ENCODE data around the gene AHNAK. TPM values are rescaled to one million over a fixed set of nuclear protein-coding genes. Genes with fewer than 3 reads are reported as not detected.
"Not testable (repeated sequence)": the region's sequence is repeated elsewhere in the genome, so short reads cannot be mapped to it uniquely, and the experiment has no call there.

Gene AHNAK
- total RNA-seq, 1 donor, result 281 TPM

DNA sequence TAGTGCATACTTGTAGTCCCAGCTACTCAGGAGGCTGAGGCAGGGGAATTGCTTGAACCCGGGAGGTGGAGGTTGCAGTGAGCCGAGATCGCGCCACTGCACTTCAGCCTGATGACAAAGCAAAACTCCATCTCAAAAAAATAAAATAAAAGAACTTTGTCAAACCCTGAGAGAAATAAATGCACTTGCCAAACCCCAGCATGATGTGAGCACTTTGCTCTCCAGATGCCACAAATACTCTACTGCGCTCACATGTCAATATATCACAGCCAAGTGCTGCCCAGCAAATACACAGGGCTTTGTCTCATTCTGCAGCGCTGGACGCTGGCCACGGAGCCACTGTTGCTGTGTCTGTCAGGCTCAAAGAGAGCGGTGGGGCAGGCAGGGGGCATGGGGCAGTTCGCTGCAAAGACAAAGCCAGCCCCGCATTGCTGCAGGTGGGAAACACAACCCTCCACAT, 45.1 kb downstream of the AHNAK start:
- no peaks in the 10 kb centered on the region for H3K27me3 ChIP-seq (ENCODE audit: insufficient read depth, low read length)
- peaks cover 71% of the 10 kb centered on the region for H3K4me1 ChIP-seq (ENCODE audit: insufficient read depth, low read length)
- no peak overlapping the region for H3K4me3 ChIP-seq (ENCODE audit: low read length)
- H3K9me3 ChIP-seq (ENCODE audit: low read depth, low read length), result no peaks in the 10 kb centered on the region

DNA sequence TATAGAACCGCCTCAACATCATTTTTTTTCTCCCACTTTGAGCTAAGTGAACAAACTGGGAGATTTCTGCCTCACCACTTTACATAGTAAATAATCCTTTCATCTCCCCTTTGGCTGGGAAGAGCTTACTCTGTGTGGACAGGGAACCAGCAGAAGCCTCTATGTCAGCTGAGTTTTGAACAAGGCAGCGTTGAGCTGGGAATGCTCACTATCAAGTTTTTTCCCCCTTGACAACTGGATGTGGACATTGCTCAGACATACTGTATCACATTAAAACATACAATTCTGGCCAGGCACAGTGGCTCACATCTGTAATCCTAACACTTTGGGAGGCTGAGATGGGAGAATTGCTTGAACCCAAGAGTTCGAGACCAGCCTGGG, 46.0 kb downstream of the AHNAK start:
- no peaks in the 10 kb centered on the region for H3K27me3 ChIP-seq (ENCODE audit: insufficient read depth, low read length)

DNA sequence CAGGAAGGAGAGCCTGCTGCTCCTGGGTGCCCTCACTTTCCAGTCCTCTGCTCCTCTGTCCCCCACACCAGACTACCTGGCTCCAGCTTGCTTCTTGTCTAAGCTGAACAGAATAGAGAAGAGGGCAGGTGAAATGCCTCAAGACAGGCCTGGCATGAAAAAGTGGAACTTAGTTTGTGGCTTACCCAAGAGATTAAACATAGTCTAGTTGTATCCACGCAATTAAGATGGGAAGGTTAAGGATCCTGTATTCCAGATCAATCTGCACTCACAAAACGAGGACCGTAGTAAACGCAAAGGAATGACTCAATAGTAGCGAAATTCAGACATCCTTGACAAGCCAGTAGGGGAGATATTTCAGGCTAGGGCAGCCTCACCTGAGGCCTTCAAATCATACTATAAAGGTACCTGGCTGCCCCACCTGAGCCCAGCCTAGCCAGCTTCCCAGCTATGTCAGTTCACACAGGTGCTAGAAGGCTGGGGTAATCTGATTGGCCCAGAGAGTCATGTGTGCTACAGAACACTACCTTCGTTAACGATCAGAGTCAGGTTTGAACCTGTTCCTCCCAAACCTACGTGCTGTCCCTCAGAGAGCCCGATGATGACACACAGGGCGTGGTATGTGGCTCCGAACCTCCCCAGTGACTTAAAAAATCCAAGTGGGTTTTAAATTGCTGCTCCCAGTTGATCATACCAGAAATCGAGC, 46.5 kb downstream of the AHNAK start:
- no peaks in the 10 kb centered on the region for H3K27me3 ChIP-seq (ENCODE audit: insufficient read depth, low read length)
- H3K4me1 ChIP-seq (ENCODE audit: insufficient read depth, low read length), result peaks cover 71% of the 10 kb centered on the region
- H3K4me3 ChIP-seq (ENCODE audit: low read length), result no peak overlapping the region
- H3K9me3 ChIP-seq (ENCODE audit: low read depth, low read length), result no peaks in the 10 kb centered on the region

More for the DNA sequence above, 46.0 kb downstream of the AHNAK start:
- Histone ChIP-seq H3K4me3 (ENCODE audit: low read length) (no peak overlapping the region), H3K4me1 (ENCODE audit: insufficient read depth, low read length) (peaks cover 71% of the 10 kb centered on the region), H3K9me3 (ENCODE audit: low read depth, low read length) (no peaks in the 10 kb centered on the region)

DNA sequence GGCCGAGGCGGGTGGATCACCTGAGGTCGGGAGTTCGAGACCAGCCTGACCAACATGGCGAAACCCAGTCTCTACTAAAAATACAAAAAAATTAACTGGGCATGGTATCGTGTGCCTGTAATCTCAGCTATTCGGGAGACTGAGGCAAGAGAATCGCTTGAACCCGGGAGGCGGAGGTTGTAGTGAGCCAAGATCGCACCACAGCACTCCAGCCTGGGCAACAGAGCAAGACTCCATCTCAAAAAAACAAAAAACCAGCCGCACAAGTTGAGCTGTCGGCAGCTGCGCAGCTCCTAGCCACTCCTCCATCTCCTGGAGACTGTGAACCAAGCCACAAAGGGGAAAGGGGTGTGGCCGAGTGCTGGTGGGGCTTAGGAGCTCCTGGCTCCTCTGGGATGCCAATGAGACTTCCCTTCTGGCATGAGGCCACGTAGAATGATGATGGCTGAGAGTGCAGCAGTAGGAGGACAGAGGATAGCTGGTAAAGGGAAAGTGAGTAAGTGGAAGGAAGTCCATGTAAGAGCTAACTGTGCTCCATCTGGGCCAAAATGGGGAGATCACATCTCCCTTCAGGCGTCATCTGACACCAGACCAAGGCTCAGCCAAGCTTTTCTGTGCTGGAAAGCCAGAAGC, 47.2 kb downstream of the AHNAK start:
- not testable (repeated sequence) for H3K9me3 ChIP-seq (ENCODE audit: low read depth, low read length); H3K4me3 ChIP-seq (ENCODE audit: low read length); H3K27me3 ChIP-seq (ENCODE audit: insufficient read depth, low read length)
- H3K4me1 ChIP-seq (ENCODE audit: insufficient read depth, low read length), result peaks cover 71% of the 10 kb centered on the region

DNA sequence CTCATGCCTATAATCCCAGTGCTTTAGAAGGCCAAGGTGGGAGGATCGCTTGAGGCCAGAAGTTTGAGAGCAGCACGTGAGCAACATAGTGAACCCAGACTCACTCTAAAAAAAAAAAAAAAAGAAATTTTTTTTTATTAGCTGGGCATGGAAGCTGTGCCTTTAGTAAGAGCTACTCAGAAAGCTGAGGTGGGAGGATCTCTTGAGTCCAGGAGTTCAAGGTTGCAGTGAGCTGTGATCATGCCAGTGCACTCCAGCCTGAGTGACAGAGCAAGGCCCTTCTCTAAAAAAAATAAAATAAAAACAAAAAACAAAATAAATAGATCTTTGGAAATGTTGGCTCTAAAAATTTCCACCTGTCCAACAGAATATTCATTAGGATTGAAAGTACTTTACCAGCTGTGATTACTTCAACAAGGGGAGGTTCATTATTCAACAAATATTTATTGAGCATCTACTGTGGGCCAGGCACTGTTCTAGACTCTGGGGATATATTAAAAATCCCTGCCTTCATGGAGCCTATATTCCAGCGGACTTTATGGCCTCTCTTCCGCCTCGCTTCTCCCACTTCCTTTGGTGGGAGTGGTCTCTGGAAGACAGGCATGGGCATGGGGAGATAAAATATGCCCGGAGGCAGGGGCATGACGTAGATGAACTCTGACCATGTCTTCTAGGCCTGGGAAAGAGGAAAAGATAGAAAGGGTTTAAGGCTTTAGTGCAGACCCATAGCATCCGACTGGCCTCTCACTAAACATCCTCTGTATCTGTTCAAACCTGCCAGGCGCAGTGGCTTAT, 47.9 kb downstream of the AHNAK start:
- Histone ChIP-seq H3K4me3 (ENCODE audit: low read length) (no peak overlapping the region), H3K9me3 (ENCODE audit: low read depth, low read length) (no peaks in the 10 kb centered on the region), H3K4me1 (ENCODE audit: insufficient read depth, low read length) (peaks cover 71% of the 10 kb centered on the region), H3K27me3 (ENCODE audit: insufficient read depth, low read length) (no peaks in the 10 kb centered on the region)

DNA sequence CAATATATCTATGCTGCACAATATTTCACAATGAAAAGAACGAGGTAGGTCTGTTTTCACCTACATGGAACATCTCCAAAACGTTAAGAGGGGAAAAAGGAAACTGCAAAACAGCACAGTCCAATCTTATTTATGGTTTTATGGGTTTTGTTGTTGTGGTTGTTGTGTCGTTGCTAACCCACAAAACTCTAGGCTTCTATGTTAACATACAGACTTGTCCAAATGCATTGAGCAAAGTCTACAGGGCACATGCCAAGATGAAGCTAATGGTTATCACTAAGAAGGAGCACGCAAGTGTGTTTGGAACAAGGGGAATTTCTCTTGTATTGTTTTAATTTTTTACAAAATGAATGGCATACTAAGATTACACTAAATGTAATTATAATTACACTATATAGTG, 48.6 kb downstream of the AHNAK start:
- Histone ChIP-seq H3K4me3 (ENCODE audit: low read length) (no peak overlapping the region), H3K9me3 (ENCODE audit: low read depth, low read length) (no peaks in the 10 kb centered on the region), H3K4me1 (ENCODE audit: insufficient read depth, low read length) (peaks cover 65% of the 10 kb centered on the region), H3K27me3 (ENCODE audit: insufficient read depth, low read length) (no peaks in the 10 kb centered on the region)

DNA sequence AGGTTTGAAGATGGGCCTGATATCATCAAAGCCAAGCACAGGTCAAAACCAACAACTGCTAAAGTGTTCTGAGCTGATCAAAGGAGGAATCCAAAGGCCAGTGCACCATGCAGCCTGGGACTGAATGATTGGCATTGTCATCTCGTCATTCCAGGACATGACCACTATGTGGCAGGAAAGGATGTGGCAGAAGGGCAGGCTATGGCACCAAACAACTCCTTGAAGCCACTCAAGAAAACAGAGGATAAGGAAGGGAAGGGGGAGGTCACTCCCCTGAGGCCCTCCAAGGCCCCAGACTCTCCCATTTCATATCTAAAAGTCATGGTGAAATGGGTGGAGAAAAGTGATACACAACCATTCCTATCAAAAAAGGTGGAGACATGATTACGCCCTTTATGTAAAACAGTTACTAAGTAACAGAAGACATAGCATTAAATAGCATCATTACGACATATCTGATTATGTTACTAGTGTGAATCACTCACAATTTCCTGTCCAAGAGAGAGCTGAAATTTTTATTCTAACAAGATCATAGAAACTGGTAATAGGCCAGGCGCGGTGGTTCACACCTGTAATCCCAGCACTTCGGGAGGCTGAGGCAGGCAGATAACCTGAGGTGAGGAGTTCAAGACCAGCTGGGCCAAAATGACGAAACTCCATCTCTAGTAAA, 49.3 kb downstream of the AHNAK start:
- H3K4me1 ChIP-seq (ENCODE audit: insufficient read depth, low read length), result peaks cover 58% of the 10 kb centered on the region

DNA sequence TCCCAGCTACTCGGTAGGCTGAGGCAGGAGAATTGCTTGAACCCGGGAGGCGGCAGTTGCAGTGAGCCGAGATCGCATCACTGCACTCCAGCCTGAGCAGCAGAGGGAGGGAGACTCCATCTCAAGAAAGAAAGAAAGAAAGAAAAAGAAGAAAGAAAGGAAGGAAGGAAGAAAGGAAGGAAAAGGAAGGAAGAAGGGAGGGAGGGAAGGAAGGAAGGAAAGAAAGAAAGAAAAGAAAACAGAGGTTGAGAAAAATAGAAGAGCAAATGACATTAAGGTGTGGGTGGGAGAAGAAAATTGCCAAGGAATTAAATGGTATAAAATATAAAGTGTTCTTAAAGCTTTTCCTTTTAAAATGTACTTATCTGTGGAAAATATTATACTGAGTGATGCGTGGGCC, 49.9 kb downstream of the AHNAK start:
- no peaks in the 10 kb centered on the region for H3K9me3 ChIP-seq (ENCODE audit: low read depth, low read length)
- H3K4me3 ChIP-seq (ENCODE audit: low read length), result no peak overlapping the region
- H3K4me1 ChIP-seq (ENCODE audit: insufficient read depth, low read length), result peaks cover 52% of the 10 kb centered on the region
- no peaks in the 10 kb centered on the region for H3K27me3 ChIP-seq (ENCODE audit: insufficient read depth, low read length)

More for the DNA sequence above, 49.3 kb downstream of the AHNAK start:
- Histone ChIP-seq H3K9me3 (ENCODE audit: low read depth, low read length) (no peaks in the 10 kb centered on the region), H3K27me3 (ENCODE audit: insufficient read depth, low read length) (no peaks in the 10 kb centered on the region), H3K4me3 (ENCODE audit: low read length) (no peak overlapping the region)

DNA sequence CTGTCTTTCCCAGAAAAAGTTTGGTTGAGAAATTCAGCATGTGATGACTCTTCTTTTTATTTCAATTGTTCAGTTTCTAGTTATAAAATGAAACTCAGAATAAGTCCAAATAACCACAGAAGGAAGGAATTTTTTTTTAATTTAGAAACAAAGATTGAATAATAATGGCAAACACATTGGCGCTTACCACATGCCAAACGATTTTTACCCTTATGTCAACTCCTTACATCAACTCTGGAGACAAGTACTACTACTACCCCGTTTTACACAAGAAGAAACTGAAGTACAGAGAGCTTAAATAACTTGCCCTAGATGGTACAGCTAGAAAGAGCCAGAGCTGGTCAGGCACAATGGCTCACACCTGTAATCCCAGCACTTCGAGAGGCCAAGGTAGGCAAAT, 52.4 kb downstream of the AHNAK start:
- Histone ChIP-seq H3K4me3 (ENCODE audit: low read length) (no peak overlapping the region), H3K9me3 (ENCODE audit: low read depth, low read length) (no peaks in the 10 kb centered on the region), H3K27me3 (ENCODE audit: insufficient read depth, low read length) (no peaks in the 10 kb centered on the region), H3K4me1 (ENCODE audit: insufficient read depth, low read length) (peaks cover 27% of the 10 kb centered on the region)

DNA sequence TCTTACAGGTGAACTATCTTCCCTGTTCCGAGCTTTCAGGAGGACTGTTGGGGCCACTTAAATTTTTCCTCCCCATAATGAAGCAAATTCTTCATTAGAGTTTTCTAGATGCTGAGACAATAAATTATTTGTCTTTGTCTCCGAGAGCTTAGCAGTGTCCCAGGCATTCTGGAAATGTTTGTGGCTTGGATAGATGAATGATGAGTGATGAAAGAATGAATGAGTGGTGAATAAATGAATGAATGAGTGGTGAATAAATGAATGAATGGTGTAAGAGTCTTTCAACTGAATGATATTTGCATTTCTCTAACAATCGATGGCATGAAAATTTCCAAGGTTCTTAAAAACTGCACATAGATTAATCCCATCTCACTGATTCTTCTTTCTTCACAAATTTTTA, 52.8 kb downstream of the AHNAK start:
- H3K4me1 ChIP-seq (ENCODE audit: insufficient read depth, low read length), result peaks cover 23% of the 10 kb centered on the region
- no peaks in the 10 kb centered on the region for H3K27me3 ChIP-seq (ENCODE audit: insufficient read depth, low read length)
- H3K4me3 ChIP-seq (ENCODE audit: low read length), result no peak overlapping the region
- H3K9me3 ChIP-seq (ENCODE audit: low read depth, low read length), result no peaks in the 10 kb centered on the region

DNA sequence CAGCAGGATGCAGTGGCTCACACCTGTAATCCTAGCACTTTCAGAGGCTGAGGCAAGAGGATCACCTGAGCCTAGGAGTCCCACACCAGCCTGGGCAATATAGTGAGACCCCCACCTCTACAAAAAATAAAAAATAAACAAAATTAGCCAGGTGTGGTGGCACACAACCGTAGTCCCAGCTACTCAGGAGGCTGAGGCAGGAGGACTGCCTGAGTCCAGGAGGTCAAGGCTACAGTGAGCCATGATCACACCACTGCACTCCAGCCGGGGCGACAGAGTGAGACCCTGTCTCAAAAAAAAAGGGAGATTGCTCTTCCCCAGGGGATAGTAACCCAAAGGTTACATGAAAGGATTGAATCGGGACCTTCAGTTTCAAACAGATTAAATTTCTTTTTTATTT, 54.0 kb downstream of the AHNAK start:
- peaks cover 12% of the 10 kb centered on the region for H3K4me1 ChIP-seq (ENCODE audit: insufficient read depth, low read length)
- H3K4me3 ChIP-seq (ENCODE audit: low read length), result no peak overlapping the region
- no peaks in the 10 kb centered on the region for H3K27me3 ChIP-seq (ENCODE audit: insufficient read depth, low read length)
- H3K9me3 ChIP-seq (ENCODE audit: low read depth, low read length), result no peaks in the 10 kb centered on the region

DNA sequence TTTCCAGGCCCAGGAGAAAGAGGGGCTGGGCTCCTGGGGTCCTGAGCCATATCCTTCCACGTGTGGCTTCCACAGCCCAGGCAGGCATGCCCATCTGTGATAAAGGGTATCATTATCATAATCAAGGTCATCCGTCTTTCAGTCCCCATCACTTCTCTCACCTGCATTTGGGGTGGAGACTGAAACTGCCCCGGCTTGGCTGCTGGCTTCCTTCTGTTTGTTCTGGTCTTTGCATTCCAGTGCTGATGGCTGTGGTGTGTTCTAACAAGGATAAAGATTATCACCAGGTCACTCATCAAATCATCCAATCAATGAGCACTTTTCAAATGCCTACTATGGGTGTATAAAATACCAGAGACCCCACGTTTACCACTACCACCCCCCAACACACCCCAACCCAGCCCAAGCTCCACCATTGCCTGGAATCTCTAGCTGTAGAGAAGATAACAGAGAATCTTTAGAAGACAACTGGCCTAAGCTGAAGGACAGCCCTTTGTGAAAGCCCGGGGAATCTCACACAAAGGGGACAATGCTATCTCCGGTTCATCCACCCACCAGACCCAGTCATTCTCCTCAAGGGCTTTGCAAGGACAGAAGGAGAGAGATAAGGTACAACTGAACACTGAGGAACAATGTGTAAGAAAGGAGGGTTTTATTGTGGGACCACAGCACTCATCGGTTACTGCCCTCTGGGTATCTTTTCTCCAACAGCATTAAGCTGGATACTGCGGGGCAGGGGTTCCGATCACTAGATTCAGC, 54.9 kb downstream of the AHNAK start:
- Histone ChIP-seq H3K4me3 (ENCODE audit: low read length) (no peak overlapping the region), H3K9me3 (ENCODE audit: low read depth, low read length) (no peaks in the 10 kb centered on the region), H3K27me3 (ENCODE audit: insufficient read depth, low read length) (no peaks in the 10 kb centered on the region), H3K4me1 (ENCODE audit: insufficient read depth, low read length) (peaks cover 3% of the 10 kb centered on the region)

DNA sequence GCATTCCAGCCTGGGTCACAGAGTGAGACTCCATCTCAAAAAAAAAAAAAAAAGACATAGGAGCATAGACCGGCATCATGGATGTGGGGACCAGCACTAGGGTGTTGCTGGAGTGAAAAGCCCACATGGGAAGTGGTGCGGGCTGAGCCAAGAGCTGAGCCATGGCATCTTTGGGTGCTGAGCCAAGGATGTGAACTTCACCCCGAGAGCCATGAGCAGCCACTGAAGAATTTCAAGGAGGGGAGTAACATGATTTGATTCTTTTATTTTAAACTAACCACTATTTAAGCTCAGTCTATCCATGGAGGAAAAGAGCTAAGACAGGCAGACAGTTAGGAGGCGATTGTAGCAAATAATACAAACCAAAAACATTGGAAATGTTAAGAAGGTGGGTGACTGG, 57.4 kb downstream of the AHNAK start:
- Histone ChIP-seq H3K27me3 (ENCODE audit: insufficient read depth, low read length) (no peaks in the 10 kb centered on the region), H3K4me1 (ENCODE audit: insufficient read depth, low read length) (no peaks in the 10 kb centered on the region), H3K9me3 (ENCODE audit: low read depth, low read length) (no peaks in the 10 kb centered on the region), H3K4me3 (ENCODE audit: low read length) (no peak overlapping the region)

DNA sequence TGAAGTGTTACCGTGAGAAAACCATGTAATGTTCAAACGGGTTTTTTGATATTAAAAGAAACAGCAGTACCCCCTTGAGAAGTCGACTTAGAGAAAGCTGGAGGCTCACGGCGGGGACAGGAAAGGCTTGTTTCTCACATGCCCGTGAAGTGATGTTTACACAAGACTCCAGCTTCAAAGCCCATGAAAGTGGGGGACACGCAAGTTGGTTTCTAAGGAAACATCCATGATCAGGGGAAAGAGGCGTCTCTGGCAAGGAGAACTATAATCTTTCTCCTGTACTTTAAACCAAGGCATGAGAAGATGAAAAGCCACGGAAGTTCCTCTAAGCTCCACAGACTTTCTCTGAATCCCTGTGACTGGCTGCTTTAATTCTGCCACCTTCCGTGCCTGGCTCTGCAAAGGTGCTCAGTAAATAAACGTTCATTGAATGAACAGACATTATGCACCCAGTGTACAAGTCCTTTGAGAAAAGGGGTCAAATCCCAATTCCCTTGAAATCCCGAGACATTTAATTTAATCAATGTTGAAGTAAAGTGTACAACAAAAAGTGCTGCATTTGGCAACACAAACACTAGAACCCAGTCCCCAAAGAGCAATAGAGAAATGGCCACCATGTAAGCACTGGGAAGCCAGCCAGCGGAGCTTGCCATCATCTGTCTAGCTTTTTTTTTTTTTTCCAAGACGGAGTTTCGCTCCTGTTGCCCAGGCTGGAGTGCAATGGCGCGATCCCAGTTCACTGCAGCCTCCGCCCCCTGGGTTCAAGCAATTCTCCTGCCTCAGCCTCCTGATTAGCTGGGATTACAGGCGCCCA, 58.7 kb downstream of the AHNAK start:
- Histone ChIP-seq H3K4me3 (ENCODE audit: low read length) (no peak overlapping the region), H3K4me1 (ENCODE audit: insufficient read depth, low read length) (no peaks in the 10 kb centered on the region), H3K27me3 (ENCODE audit: insufficient read depth, low read length) (no peaks in the 10 kb centered on the region), H3K9me3 (ENCODE audit: low read depth, low read length) (no peaks in the 10 kb centered on the region)

Data from mononuclear cell (primary cell).